Mesenteric fat pad (tissue), 1 donor: ENCODE measurements around the gene RNU11. TPM values are rescaled to one million over a fixed set of nuclear protein-coding genes. Genes with fewer than 3 reads are reported as not detected.
"Not testable (repeated sequence)": the region's sequence is repeated elsewhere in the genome, so short reads cannot be mapped to it uniquely, and the experiment has no call there.

ENCODE experiments used
- DNase-seq: peaks from one replicate; pipeline ENCODE4 v3.0.0-alpha.2; 2020; ENCODE audit warnings: low spot score
- total RNA-seq: library from RNA; stranded (reverse); fragmentation: NEBNext Ultra II Directional; extraction: Animal tissue kit (Norgen Biotek cat#: 25700); gene quantifications from one replicate; pipeline ENCODE4 v1.2.1, GENCODE V29; 2021
- donor health status: DM: yes; HTN: yes; CAD: no.

The RNU11 gene
- total RNA-seq, 1 donor from 2014 or later = not detected

GRCh38 chr1:28656335-28656734 lies 7.9 kb downstream of the RNU11 start:
- no peak for DNase-seq

DNA sequence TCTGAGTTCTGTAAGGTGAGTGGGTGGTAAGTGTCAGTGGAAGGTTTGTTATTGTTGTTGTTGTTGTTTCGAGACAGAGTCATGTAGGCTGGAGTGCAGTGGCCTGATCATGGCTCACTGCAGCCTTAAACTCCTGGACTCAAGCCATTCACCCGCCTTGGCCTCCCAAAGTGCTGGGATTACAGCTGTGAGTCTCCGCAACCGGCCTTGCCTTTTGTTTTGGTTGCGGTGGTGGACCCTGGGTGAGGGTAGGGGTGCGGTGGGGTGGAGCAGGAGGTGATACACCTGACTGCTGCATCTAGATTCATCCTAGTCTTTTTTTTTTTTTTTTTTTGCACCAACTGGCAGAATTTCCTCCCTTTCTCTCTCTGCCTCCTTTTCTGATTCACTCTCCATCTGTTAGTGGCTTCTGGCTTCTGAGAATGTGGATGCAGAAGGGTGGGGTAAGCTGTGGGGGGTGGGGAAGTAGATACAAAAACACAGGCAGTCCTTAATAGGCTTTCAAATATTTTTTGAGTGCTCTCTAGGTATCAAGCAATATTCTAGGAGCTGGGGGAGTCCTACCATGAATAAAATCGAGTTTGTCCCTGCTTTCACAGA lies 15.6 kb downstream of the RNU11 start:
- no peak for DNase-seq

DNA sequence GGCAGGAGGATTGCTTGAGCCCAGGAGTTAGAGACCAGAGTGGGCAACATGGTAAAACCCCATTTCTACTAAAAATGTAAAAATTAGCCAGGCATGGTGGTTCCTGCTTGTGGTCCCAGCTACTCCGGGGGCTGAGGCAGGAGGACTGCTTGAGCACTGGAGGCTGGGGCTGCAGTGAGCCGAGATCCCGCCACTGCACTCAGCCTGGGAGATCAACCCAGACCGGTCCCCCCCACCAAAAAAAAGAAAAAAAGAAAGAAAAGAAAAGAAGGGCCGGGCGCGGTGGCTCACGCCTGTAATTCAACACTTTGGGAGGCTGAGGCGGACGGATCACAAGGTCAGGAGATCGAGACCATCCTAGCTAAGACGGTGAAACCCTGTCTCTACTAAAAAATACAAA lies 18.4 kb downstream of the RNU11 start:
- DNase-seq = no peak

GRCh38 chr1:28668191-28668955 lies 20.0 kb downstream of the RNU11 start, which contains the start of gene GMEB1:
Gene GMEB1 (plus strand): TSS chr1:28668784. CDS start chr1:28683613, 14,829 bp downstream.
- DNase-seq = peak; percentile 95

GRCh38 chr1:28668956-28669723 lies 20.7 kb downstream of the RNU11 start:
- no peak for DNase-seq

- no peak for DNase-seq
These were observed 22.9 kb downstream of the RNU11 start for GRCh38 chr1:28671254-28671780.

GRCh38 chr1:28672971-28673370 lies 24.6 kb downstream of the RNU11 start:
- DNase-seq = not testable (repeated sequence)

DNA sequence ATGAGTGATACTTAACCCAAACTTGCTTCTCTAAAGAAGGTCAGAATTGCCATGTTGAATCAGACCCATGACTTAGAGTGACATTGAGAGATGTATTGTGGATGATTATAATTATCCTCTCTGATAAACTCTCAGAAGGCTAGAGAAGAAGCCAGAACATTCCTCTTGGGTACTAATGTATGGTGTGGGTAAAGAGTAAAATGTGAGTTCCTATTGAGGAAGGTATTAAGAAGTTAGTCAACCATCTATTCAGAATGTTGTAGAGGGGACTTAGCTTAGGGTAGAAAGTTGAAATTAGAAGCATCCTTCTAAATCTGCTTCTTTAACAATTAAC lies 27.5 kb downstream of the RNU11 start:
- no peak for DNase-seq

- no peak for DNase-seq
These were observed 31.8 kb downstream of the RNU11 start for GRCh38 chr1:28680151-28680550.

DNA sequence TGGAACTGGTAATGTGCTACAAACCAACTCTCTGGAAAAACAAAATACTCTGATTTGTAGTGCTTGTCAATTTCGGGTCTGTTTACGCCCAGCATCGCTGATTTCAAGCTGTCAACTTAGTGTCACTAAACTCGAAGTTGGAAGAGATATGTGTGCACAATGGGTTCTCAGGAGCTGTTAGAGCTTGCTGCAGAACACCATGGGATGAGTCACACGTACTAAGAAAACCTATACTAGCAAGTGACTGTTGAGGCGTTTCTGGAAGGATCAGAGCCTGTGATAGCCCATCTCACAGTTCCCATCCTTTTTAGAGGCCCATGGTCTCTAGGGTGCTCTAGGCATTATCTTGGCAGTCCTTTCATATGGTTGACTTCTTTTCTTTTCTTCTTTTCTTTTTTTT lies 34.4 kb downstream of the RNU11 start:
- DNase-seq = no peak

GRCh38 chr1:28684937-28685336 lies 36.5 kb downstream of the RNU11 start:
- DNase-seq = no peak

- DNase-seq = not testable (repeated sequence)
These were observed 43.2 kb downstream of the RNU11 start for GRCh38 chr1:28691627-28692026.

Other genes with a start within 250 kb of the RNU11 start
- gene RCC1, start 142.6 kb upstream of the RNU11 start, total RNA-seq = 18.6 TPM
- 25.1 TPM for gene TRNAU1AP, start 95.5 kb upstream of the RNU11 start, total RNA-seq
- 10.2 TPM for gene RAB42, start 56.3 kb upstream of the RNU11 start, total RNA-seq
- 21.9 TPM for gene TAF12, start 5.5 kb upstream of the RNU11 start, total RNA-seq
- gene GMEB1, start 20.2 kb downstream of the RNU11 start, total RNA-seq = 11.4 TPM
- gene YTHDF2, start 88.3 kb downstream of the RNU11 start, total RNA-seq = 65.5 TPM
- not detected for gene OPRD1, start 163.6 kb downstream of the RNU11 start, total RNA-seq